ENCODE measurements around the gene FBXO45.

- TF ChIP-seq ZNF224 (CRISPR knock-in tag; IDR thresholded peaks at IDR 0.05) (no peak), SP1 (IDR thresholded peaks at IDR 0.05) (no peak), SP1 (CRISPR knock-in tag; IDR thresholded peaks at IDR 0.05) (no peak), ZBTB44 (CRISPR knock-in tag; IDR thresholded peaks at IDR 0.05) (no peak), SRSF1 (optimal IDR thresholded peaks at IDR 0.05; ENCODE audit: low read depth, low read length) (no peak), POLR2A (IDR thresholded peaks at IDR 0.05; ENCODE audit: insufficient read depth in 1 of 2, low read depth in 2 of 2, low read length in 2 of 2) (no peak), ZNF484 (CRISPR knock-in tag; IDR thresholded peaks at IDR 0.05; ENCODE audit: borderline replicate concordance, low read depth) (no peak), ZNF710 (CRISPR knock-in tag; IDR thresholded peaks at IDR 0.05; ENCODE audit: borderline replicate concordance) (no peak)
Observed at GRCh38 chr3:196617256-196617655, 48.8 kb downstream of the FBXO45 start.
